ENCODE data around the gene TFDP1.

GRCh38 chr13:113604186-113604585 is 19.6 kb downstream of the TFDP1 start:
- TF ChIP-seq EZH2phosphoT487 (IDR thresholded peaks at IDR 0.05; ENCODE audit: insufficient read depth, low read depth) (no peak), EZH2 (IDR thresholded peaks at IDR 0.05; ENCODE audit: insufficient read depth, poor library complexity, severe bottlenecking) (no peak)
